Neural cell (in vitro differentiated cells): ENCODE data around the gene SESN2. TPM values are rescaled to one million over a fixed set of nuclear protein-coding genes. Genes with fewer than 3 reads are reported as not detected.

Source experiments
- H2AFZ ChIP-seq: fragments of 200-600, 300-800 bp; sonication (generic), shearing (Covaris generic); 2 replicates; pipeline ENCODE4 v1.6.0; 2014; ENCODE audit warnings: low read depth, mild to moderate bottlenecking, antibody characterized with exemption, low read length, moderate library complexity
- H3F3A ChIP-seq: fragments of 200-600 bp; shearing (Covaris generic); 2 replicates; pipeline ENCODE4 v1.6.1; 2016; ENCODE audit warnings: mild to moderate bottlenecking, moderate library complexity, mixed read lengths, antibody characterized with exemption, low read length; ENCODE audit not compliant: insufficient read depth, poor library complexity, severe bottlenecking
- H3K27ac ChIP-seq: fragments of 200-600, 300-800 bp; sonication (generic), shearing (Covaris generic); 2 replicates; pipeline ENCODE4 v1.5.1; 2014; ENCODE audit warnings: mild to moderate bottlenecking, low read length, moderate library complexity
- H3K27me3 ChIP-seq: fragments of 300-800, 200-600 bp; sonication (generic), shearing (Covaris generic); 2 replicates; pipeline ENCODE4 v1.6.0; 2014; ENCODE audit warnings: mild to moderate bottlenecking, low read depth, low read length, moderate library complexity; ENCODE audit not compliant: insufficient read depth
- H3K36me3 ChIP-seq: fragments of 300-800, 200-600 bp; sonication (generic), shearing (Covaris generic); 2 replicates; pipeline ENCODE4 v1.5.1; 2014; ENCODE audit warnings: mild to moderate bottlenecking, antibody characterized with exemption, low read length, moderate library complexity; ENCODE audit not compliant: insufficient read depth
- H3K4me2 ChIP-seq: fragments of 300-800, 200-600 bp; sonication (generic), shearing (Covaris generic); 2 replicates; pipeline ENCODE4 v1.6.0; 2014; ENCODE audit warnings: mild to moderate bottlenecking, low read length
- H3K4me3 ChIP-seq: fragments of 300-800, 200-600 bp; sonication (generic), shearing (Covaris generic); 2 replicates; pipeline ENCODE4 v1.5.1; 2014; ENCODE audit warnings: mild to moderate bottlenecking, low read length, moderate library complexity
- H3K79me2 ChIP-seq: fragments of 200-600 bp; shearing (Covaris generic); replicated peaks from 2 replicates; pipeline ENCODE4 v1.6.0; 2014; ENCODE audit warnings: mild to moderate bottlenecking, low read length, moderate library complexity; ENCODE audit not compliant: insufficient read depth
- H3K9ac ChIP-seq: fragments of 300-800, 200-600 bp; sonication (generic), shearing (Covaris generic); 2 replicates; pipeline ENCODE4 v1.6.1; 2016; ENCODE audit warnings: mild to moderate bottlenecking, low read length, mixed read lengths
- H3K9me2 ChIP-seq: fragments of 200-600 bp; shearing (Covaris generic); 2 replicates; pipeline ENCODE4 v1.6.1; 2016; ENCODE audit warnings: mild to moderate bottlenecking, low read length, mixed read lengths; ENCODE audit not compliant: insufficient read depth
- H3K9me3 ChIP-seq: fragments of 200-600, 300-800 bp; sonication (generic), shearing (Covaris generic); 2 replicates; pipeline ENCODE4 v1.6.1; 2016; ENCODE audit warnings: mild to moderate bottlenecking, mixed run types, low read length, moderate library complexity, mixed read lengths
- H4K20me1 ChIP-seq: fragments of 200-600 bp; shearing (Covaris generic); 2 replicates; pipeline ENCODE4 v1.6.1; 2016; ENCODE audit warnings: mild to moderate bottlenecking, mixed run types; ENCODE audit not compliant: insufficient read depth
- CTCF ChIP-seq: fragments of 450-650 bp; IDR thresholded peaks from 2 replicates; pipeline ENCODE4 v1.5.1; 2014; ENCODE audit warnings: antibody characterized with exemption, mild to moderate bottlenecking, moderate library complexity; ENCODE audit not compliant: poor library complexity, severe bottlenecking
- EP300 ChIP-seq: fragments of 450-650 bp; conservative IDR thresholded peaks from 2 replicates; pipeline ENCODE4 v1.6.1; 2014; ENCODE audit warnings: antibody characterized with exemption, mild to moderate bottlenecking, moderate library complexity; ENCODE audit not compliant: poor library complexity, severe bottlenecking
- EZH2 ChIP-seq: fragments of 200-600, 300-800 bp; shearing (Covaris generic), sonication (generic); IDR thresholded peaks from 2 replicates; pipeline ENCODE4 v1.6.1; 2014; ENCODE audit warnings: antibody characterized with exemption, low read length, borderline replicate concordance, mild to moderate bottlenecking; ENCODE audit not compliant: insufficient read depth, poor library complexity, severe bottlenecking
- POLR2AphosphoS5 ChIP-seq: IDR thresholded peaks from 2 replicates; pipeline ENCODE4 v1.6.1; 2012
- RAD21 ChIP-seq: fragments of 450-650 bp; conservative IDR thresholded peaks from 2 replicates; pipeline ENCODE4 v1.6.1; 2014; ENCODE audit warnings: antibody characterized with exemption, mild to moderate bottlenecking, moderate library complexity
- SMC3 ChIP-seq: fragments of 450-650 bp; conservative IDR thresholded peaks from 2 replicates; pipeline ENCODE4 v1.6.1; 2014; ENCODE audit warnings: antibody characterized with exemption, mild to moderate bottlenecking, moderate library complexity; ENCODE audit not compliant: poor library complexity
- TAF1 ChIP-seq: IDR thresholded peaks from 2 replicates; pipeline ENCODE4 v1.6.1; 2012; ENCODE audit warnings: low read depth
- polyA plus RNA-seq: library from polyadenylated mRNA; depleted of rRNA; stranded (reverse); fragments of >200 nt; gene quantifications from 2 replicates; pipeline ENCODE4 v1.2.3, GENCODE V29; 2014
- TF ChIP-seq, protein P1 (sequence below): IDR thresholded peaks from 2 replicates; pipeline ENCODE4 v1.6.1; 2012; ENCODE audit warnings: borderline replicate concordance

The SESN2 gene
- polyA plus RNA-seq, 1 donor from 2014 or later = 9.3 TPM

DNA sequence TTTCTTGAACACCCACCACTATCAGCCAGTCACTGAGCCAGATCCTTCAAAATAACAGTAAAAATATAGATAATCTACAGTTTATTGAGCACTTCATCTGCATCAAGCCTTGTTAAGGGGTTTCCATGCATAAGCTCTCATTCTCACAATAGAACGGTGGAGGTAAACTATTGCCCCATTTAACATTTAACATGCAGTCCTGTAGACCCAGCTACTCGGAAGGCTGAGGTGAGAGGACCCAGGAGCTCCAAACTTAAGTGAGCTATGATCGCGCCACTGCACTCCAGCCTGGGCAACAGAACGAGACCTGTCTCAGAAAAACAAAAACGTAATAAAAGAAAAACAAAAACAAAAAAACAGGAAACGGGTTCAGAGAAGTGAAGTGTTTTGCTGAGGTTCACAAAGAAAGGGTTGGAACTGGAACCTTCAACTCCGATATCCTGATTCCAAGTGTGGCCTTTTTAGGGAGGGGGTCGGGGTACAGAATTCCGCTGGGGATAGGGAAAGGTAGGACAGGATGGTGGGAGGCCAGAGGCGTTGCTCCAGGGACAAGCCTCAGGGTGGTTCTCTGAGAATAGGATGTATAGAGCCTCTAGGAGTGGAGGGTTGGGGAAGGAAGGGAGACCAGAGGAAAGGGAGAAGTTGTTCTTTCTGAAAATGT is 11.6 kb upstream of the SESN2 start:
- Histone ChIP-seq H3K9ac (no peak overlapping the region), H3K4me2 (no peak overlapping the region), H3K27me3 (no peaks in the 10 kb centered on the region), H3K9me2 (no peaks in the 10 kb centered on the region), H3K36me3 (no peaks in the 10 kb centered on the region), H4K20me1 (no peaks in the 10 kb centered on the region), H3K27ac (no peak overlapping the region), H3F3A (no peaks in the 10 kb centered on the region), H3K9me3 (no peaks in the 10 kb centered on the region), H2AFZ (no peak overlapping the region), H3K79me2 (no peaks in the 10 kb centered on the region), H3K4me3 (no peak overlapping the region)
- TF ChIP-seq POLR2AphosphoS5 (no peak), EZH2 (no peak), EP300 (no peak), SMC3 (no peak), TAF1 (no peak), RAD21 (no peak)
- TF ChIP-seq, protein P1, sequence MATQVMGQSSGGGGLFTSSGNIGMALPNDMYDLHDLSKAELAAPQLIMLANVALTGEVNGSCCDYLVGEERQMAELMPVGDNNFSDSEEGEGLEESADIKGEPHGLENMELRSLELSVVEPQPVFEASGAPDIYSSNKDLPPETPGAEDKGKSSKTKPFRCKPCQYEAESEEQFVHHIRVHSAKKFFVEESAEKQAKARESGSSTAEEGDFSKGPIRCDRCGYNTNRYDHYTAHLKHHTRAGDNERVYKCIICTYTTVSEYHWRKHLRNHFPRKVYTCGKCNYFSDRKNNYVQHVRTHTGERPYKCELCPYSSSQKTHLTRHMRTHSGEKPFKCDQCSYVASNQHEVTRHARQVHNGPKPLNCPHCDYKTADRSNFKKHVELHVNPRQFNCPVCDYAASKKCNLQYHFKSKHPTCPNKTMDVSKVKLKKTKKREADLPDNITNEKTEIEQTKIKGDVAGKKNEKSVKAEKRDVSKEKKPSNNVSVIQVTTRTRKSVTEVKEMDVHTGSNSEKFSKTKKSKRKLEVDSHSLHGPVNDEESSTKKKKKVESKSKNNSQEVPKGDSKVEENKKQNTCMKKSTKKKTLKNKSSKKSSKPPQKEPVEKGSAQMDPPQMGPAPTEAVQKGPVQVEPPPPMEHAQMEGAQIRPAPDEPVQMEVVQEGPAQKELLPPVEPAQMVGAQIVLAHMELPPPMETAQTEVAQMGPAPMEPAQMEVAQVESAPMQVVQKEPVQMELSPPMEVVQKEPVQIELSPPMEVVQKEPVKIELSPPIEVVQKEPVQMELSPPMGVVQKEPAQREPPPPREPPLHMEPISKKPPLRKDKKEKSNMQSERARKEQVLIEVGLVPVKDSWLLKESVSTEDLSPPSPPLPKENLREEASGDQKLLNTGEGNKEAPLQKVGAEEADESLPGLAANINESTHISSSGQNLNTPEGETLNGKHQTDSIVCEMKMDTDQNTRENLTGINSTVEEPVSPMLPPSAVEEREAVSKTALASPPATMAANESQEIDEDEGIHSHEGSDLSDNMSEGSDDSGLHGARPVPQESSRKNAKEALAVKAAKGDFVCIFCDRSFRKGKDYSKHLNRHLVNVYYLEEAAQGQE = no peak

GRCh38 chr1:28248273-28249012 is 10.9 kb upstream of the SESN2 start:
- Histone ChIP-seq H3K79me2 (no peaks in the 10 kb centered on the region), H4K20me1 (no peaks in the 10 kb centered on the region), H3K27me3 (no peaks in the 10 kb centered on the region), H2AFZ (no peak overlapping the region), H3F3A (no peaks in the 10 kb centered on the region), H3K27ac (no peak overlapping the region), H3K4me3 (no peak overlapping the region), H3K9me2 (no peaks in the 10 kb centered on the region), H3K9ac (no peak overlapping the region), H3K4me2 (no peak overlapping the region), H3K9me3 (no peaks in the 10 kb centered on the region), H3K36me3 (no peaks in the 10 kb centered on the region)
- no peak for TF ChIP-seq EZH2
- TF ChIP-seq CTCF = peak; percentile 84
- TF ChIP-seq SMC3 = peak; percentile 77
- TF ChIP-seq RAD21 = peak; percentile 77
